Activated naive CD8-positive, alpha-beta T cell (primary cell): ENCODE data around the gene PHACTR3.

Experiments used
- H3K27ac Mint-ChIP-seq: one replicate; pipeline ENCODE4 v1.8.0; 2021; ENCODE audit warnings: mixed read lengths
- H3K27me3 Mint-ChIP-seq: one replicate; pipeline ENCODE4 v1.8.0; 2021; ENCODE audit warnings: mixed read lengths
- H3K36me3 Mint-ChIP-seq: one replicate; pipeline ENCODE4 v1.8.0; 2021; ENCODE audit warnings: mixed read lengths
- H3K4me1 Mint-ChIP-seq: one replicate; pipeline ENCODE4 v1.8.0; 2021; ENCODE audit warnings: low read depth, mixed read lengths
- H3K4me3 Mint-ChIP-seq: one replicate; pipeline ENCODE4 v1.8.0; 2021; ENCODE audit warnings: mild to moderate bottlenecking, mixed read lengths
- H3K9me3 Mint-ChIP-seq: one replicate; pipeline ENCODE4 v1.8.0; 2021; ENCODE audit warnings: low read depth, mixed read lengths

Gene PHACTR3

DNA sequence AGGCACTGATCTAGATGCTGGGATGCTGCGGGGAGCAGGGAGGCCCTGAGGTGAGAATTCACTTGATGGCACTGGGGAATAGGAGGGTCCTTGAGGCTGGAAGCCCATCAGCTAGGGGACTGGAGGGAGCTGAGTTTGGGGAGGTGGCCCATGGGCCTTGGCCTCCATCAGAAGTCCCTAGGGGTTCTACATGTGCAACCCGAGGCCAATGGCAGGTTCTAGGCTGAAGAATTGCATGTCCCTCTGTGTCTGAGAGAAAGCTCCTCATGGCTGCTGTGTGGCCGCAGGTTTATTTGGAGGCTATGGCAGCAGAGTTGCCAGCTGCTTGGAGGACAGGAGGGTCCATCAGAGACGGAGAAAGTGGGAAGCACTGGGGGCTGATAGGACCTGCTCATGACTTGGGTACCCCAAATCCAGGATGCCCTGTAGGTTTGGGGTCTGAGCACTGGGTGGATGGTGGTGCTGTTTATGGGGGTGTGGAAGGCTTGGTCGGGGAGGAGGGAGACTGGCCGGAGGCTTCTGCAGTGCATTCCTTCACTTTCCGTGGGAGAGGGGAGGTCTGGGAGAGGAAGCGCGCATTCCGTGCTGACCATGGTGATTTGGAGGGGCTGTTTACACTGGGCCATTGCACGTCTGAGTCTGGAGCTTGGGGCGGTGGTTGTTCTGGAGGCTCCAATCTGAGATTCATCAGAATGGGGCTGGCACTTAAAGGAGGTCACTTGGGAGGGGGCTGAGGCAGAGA is 24.8 kb upstream of the PHACTR3 start:
- H3K36me3 Mint-ChIP-seq, result no peaks in the 10 kb centered on the region
- no peaks in the 10 kb centered on the region for H3K4me1 Mint-ChIP-seq
- H3K4me3 Mint-ChIP-seq, result no peak overlapping the region
- no peaks in the 10 kb centered on the region for H3K9me3 Mint-ChIP-seq
- H3K27ac Mint-ChIP-seq, result no peak overlapping the region
- peaks cover 28% of the 10 kb centered on the region for H3K27me3 Mint-ChIP-seq

DNA sequence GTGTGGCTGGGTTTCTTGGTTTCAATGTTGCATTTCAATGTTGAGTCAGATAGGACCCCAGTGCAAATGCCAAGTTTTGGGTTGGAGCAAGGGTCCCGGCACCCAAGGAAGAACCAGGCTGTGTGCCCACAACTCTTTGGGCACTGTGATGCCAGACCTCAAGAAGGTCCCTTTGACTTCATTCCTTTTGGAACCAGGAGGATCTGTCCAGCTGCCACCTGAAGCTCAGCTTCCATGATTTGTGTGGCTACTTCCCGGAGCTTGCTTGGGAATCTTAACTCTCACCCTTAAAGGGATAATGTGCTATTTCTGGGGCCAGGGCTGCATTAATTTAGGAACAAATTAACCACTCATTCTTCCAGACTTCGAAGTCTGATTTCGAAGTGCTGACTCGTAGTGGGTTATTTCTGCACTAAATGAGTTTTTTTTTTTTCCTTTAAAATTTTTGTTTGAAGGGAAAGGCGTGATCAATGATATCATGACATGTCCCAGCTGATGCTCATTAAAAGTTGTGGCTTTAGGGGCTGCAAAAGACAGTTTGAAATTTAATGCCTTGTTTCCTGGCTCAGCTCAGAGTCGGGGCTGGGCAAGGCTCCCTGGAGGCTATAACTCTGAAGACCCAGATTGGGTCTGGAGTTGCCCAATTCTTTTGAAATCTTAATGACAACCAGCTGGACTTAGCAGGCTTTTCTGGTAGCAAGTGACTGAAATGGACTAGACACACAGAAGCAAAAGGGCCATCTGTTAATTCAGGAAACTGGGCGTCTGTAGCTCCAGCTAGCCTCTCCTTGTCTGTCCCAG is 24.0 kb upstream of the PHACTR3 start:
- H3K36me3 Mint-ChIP-seq, result no peaks in the 10 kb centered on the region
- H3K27ac Mint-ChIP-seq, result no peak overlapping the region
- H3K4me1 Mint-ChIP-seq, result no peaks in the 10 kb centered on the region
- no peaks in the 10 kb centered on the region for H3K9me3 Mint-ChIP-seq
- no peak overlapping the region for H3K4me3 Mint-ChIP-seq
- H3K27me3 Mint-ChIP-seq, result peaks cover 27% of the 10 kb centered on the region

- no peaks in the 10 kb centered on the region for H3K9me3 Mint-ChIP-seq
- H3K27ac Mint-ChIP-seq, result no peak overlapping the region
- H3K4me3 Mint-ChIP-seq, result no peak overlapping the region
- no peaks in the 10 kb centered on the region for H3K36me3 Mint-ChIP-seq
- H3K4me1 Mint-ChIP-seq, result peaks cover 6% of the 10 kb centered on the region
- peaks cover 22% of the 10 kb centered on the region for H3K27me3 Mint-ChIP-seq
These were observed 23.3 kb upstream of the PHACTR3 start for GRCh38 chr20:59580991-59581401.

GRCh38 chr20:59581993-59582679 is 22.2 kb upstream of the PHACTR3 start:
- Mint-ChIP-seq H3K4me3 (no peak overlapping the region), H3K27me3 (peaks cover 16% of the 10 kb centered on the region), H3K27ac (no peak overlapping the region), H3K4me1 (peaks cover 10% of the 10 kb centered on the region), H3K36me3 (no peaks in the 10 kb centered on the region), H3K9me3 (no peaks in the 10 kb centered on the region)

DNA sequence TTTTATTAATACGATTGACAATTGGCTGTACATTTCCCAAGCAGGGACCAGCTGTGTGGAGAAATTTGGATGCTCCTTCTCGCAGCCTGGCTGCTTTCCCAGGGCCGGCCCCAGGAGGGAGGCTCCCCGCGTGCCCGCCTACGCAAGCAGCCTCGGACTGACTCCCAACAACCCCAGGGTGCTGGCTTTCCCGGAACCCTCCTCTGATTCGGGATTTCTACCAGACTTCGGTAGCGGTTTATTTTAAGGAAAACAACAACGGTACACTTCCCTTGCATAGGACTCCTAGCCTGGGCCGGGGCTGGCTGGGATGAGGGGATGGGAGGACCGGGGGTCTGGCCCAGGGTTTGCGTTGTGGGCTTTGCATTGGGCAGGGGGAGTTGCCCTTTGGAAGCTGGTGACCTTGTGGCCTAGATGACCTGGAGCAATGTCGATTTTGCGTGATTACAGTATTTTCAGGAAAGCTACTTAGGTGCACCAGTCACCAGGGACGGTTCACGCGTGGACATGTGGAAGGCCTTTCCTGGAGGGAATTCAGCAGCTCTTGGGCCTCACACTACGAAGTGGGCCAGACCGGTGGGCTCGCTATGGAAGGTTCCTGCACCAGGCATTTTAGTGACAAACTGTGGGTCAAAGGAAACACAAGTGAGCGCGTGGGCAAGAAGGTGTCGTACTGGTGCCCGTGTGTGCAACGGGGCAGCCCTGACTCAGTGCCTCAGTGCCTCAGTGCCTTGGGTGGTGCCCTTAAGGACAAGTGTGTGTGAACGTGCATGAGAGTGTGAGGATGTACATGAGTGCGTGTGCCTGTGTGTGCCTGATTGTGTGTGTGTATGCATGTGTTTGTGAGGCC is 20.7 kb upstream of the PHACTR3 start:
- H3K4me3 Mint-ChIP-seq, result no peak overlapping the region
- H3K4me1 Mint-ChIP-seq, result peaks cover 10% of the 10 kb centered on the region
- peaks cover 8% of the 10 kb centered on the region for H3K27me3 Mint-ChIP-seq
- no peak overlapping the region for H3K27ac Mint-ChIP-seq
- H3K36me3 Mint-ChIP-seq, result no peaks in the 10 kb centered on the region
- H3K9me3 Mint-ChIP-seq, result no peaks in the 10 kb centered on the region

- no peak overlapping the region for H3K27ac Mint-ChIP-seq
- no peaks in the 10 kb centered on the region for H3K36me3 Mint-ChIP-seq
- H3K4me1 Mint-ChIP-seq, result peaks cover 10% of the 10 kb centered on the region
- H3K4me3 Mint-ChIP-seq, result no peak overlapping the region
- no peaks in the 10 kb centered on the region for H3K9me3 Mint-ChIP-seq
- H3K27me3 Mint-ChIP-seq, result peaks cover 5% of the 10 kb centered on the region
These were observed 19.9 kb upstream of the PHACTR3 start for GRCh38 chr20:59584278-59584925.

- no peak overlapping the region for H3K27ac Mint-ChIP-seq
- no peaks in the 10 kb centered on the region for H3K9me3 Mint-ChIP-seq
- H3K4me3 Mint-ChIP-seq, result no peak overlapping the region
- peaks cover 1% of the 10 kb centered on the region for H3K27me3 Mint-ChIP-seq
- peaks cover 10% of the 10 kb centered on the region for H3K4me1 Mint-ChIP-seq
- no peaks in the 10 kb centered on the region for H3K36me3 Mint-ChIP-seq
These were observed 18.5 kb upstream of the PHACTR3 start for GRCh38 chr20:59585714-59586409.

DNA sequence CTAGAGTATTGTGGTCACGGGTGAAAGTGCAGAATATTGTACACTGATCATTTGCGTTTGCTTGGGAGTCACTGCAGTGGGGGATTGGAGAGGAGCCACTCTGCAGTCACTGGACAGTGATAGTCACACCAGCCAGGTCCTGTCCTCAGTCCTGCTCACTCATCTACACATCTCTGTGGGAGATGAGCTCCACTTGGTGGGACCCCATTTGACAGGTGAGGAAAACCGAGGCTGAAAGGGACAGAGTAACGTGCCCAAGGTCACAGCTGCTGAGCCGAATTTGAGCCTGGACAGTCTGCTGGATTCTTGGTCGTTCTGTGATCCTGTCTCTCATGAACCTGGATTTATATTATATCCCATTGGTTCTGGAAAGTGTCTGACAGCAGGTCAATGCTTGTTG is 17.7 kb upstream of the PHACTR3 start:
- H3K27ac Mint-ChIP-seq, result no peak overlapping the region
- H3K4me1 Mint-ChIP-seq, result peaks cover 10% of the 10 kb centered on the region
- H3K27me3 Mint-ChIP-seq, result peaks cover 1% of the 10 kb centered on the region
- H3K4me3 Mint-ChIP-seq, result no peak overlapping the region
- H3K36me3 Mint-ChIP-seq, result no peaks in the 10 kb centered on the region
- H3K9me3 Mint-ChIP-seq, result no peaks in the 10 kb centered on the region

DNA sequence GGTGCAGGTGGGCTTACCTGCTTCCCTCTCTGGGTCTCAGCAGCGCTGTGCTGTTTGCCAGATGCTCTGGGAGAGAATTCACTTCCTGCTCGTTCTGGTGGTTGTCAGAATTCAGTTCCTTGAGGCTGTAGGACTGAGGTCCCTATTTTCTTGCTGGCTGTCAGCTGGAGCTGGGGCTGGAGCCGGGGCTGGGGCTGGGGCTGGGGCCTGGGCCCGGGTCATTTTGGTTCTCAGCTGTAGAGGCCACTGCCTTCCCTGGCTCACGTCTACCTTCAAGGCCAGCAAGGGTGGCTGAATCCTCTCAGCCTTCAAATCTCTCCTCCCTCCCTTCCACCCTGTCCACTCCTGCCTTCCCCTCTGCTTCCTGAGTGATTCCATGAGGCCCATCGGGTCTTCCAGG is 16.8 kb upstream of the PHACTR3 start:
- Mint-ChIP-seq H3K36me3 (no peaks in the 10 kb centered on the region), H3K9me3 (no peaks in the 10 kb centered on the region), H3K4me3 (no peak overlapping the region), H3K4me1 (peaks cover 10% of the 10 kb centered on the region), H3K27me3 (no peaks in the 10 kb centered on the region), H3K27ac (no peak overlapping the region)

GRCh38 chr20:59588236-59588855 is 16.0 kb upstream of the PHACTR3 start:
- no peaks in the 10 kb centered on the region for H3K36me3 Mint-ChIP-seq
- H3K9me3 Mint-ChIP-seq, result no peaks in the 10 kb centered on the region
- no peak overlapping the region for H3K4me3 Mint-ChIP-seq
- peaks cover 10% of the 10 kb centered on the region for H3K4me1 Mint-ChIP-seq
- H3K27me3 Mint-ChIP-seq, result no peaks in the 10 kb centered on the region
- no peak overlapping the region for H3K27ac Mint-ChIP-seq

DNA sequence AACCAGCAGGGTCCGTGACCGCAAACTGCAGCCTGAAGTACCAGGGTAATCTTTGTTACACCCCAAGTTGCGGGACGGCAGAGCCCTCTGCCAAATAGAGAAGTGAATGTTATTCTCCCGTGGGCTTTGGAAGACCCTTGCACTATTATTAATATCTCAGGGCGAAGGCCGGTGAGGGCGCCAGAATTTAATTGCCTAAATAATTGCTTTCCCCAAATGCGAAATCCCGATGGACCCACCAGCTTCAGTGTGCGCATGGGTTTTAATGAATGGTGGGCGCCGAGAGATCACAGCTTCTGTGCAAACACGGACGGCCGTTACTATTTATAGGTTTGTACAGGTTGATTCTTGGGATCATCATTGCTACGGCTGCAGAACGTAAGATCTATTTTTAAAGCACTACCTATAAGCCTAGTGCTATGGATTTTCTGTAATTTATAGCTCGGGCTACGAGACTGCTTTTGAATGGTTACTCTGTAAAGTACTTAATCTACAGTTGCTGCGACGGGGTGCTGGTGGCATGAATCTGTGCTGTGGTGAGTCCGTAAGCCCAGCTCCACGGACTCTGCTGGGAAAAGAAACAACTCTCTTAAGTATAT is 15.2 kb upstream of the PHACTR3 start:
- Mint-ChIP-seq H3K27me3 (no peaks in the 10 kb centered on the region), H3K36me3 (no peaks in the 10 kb centered on the region), H3K4me1 (peaks cover 10% of the 10 kb centered on the region), H3K4me3 (no peak overlapping the region), H3K27ac (no peak overlapping the region), H3K9me3 (no peaks in the 10 kb centered on the region)

DNA sequence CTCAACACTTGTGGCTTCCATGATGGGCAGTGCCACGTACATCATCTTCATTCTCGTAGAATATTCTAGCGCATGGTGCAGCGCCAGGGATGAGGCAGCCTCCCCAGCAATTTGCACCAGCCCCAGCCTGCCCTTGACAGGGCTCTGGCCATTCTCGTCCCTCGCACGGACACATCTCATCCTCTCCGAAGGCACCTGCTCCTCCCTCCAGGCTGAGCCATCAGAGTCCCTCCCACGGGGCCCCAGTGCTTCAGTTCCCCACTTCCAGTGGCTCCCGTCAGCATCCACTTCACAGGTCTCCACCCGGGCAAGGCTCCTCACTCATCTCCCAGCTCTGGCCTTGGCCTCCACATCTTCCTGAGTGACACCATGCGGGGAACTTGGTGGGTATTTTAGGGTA is 13.3 kb upstream of the PHACTR3 start:
- H3K4me3 Mint-ChIP-seq, result no peak overlapping the region
- H3K36me3 Mint-ChIP-seq, result no peaks in the 10 kb centered on the region
- H3K4me1 Mint-ChIP-seq, result peaks cover 3% of the 10 kb centered on the region
- H3K27me3 Mint-ChIP-seq, result no peaks in the 10 kb centered on the region
- H3K9me3 Mint-ChIP-seq, result no peaks in the 10 kb centered on the region
- no peak overlapping the region for H3K27ac Mint-ChIP-seq

GRCh38 chr20:59596690-59597089 is 7.7 kb upstream of the PHACTR3 start:
- no peak overlapping the region for H3K4me3 Mint-ChIP-seq
- H3K4me1 Mint-ChIP-seq, result peaks cover 2% of the 10 kb centered on the region
- no peak overlapping the region for H3K27ac Mint-ChIP-seq
- no peaks in the 10 kb centered on the region for H3K36me3 Mint-ChIP-seq
- peaks cover 8% of the 10 kb centered on the region for H3K27me3 Mint-ChIP-seq
- no peaks in the 10 kb centered on the region for H3K9me3 Mint-ChIP-seq
